OCI-LY7 (cell line): ENCODE data around the gene NUP210. TPM values are rescaled to one million over a fixed set of nuclear protein-coding genes. Genes with fewer than 3 reads are reported as not detected.

Source experiments
- BruUV-seq: library from RNA; stranded (reverse); fragments of 400-500 nt; replicated peaks from 2 replicates; lab custom pipeline; 2021; lab: Mats Ljungman, UMichigan
- CTCF ChIA-PET: fragments of 300-600 bp; sonication (Branson Sonifier 250); formaldehyde crosslinking; loops from one replicate; lab custom pipeline; 2022; ENCODE audit warnings: antibody characterized with exemption; ENCODE audit not compliant: unreplicated experiment; lab: Charles Lee
- POLR2A ChIA-PET: fragments of 300-600 bp; sonication (Branson Sonifier 250); formaldehyde crosslinking; loops from one replicate; lab custom pipeline; 2022; ENCODE audit warnings: antibody characterized with exemption; lab: Charles Lee
- DNase-seq: peaks from one replicate; pipeline ENCODE4 v3.0.0-alpha.2; 2015; ENCODE audit warnings: low spot score
- H2AFZ ChIP-seq: fragments of 200-600 bp; sonication (generic), shearing (Covaris generic); 2 replicates; pipeline ENCODE4 v1.6.1; 2014; ENCODE audit warnings: mild to moderate bottlenecking, antibody characterized with exemption, low read length, moderate library complexity
- H3K27ac ChIP-seq: fragments of 200-600 bp; sonication (generic); 2 replicates; pipeline ENCODE4 v1.5.1; 2014; ENCODE audit warnings: mixed run types, low read depth, mild to moderate bottlenecking, moderate library complexity, low read length, inconsistent platforms; ENCODE audit not compliant: poor library complexity, severe bottlenecking
- H3K36me3 ChIP-seq: fragments of 200-600 bp; sonication (generic); 2 replicates; pipeline ENCODE4 v1.6.1; 2014; ENCODE audit warnings: mild to moderate bottlenecking, antibody characterized with exemption, low read length, moderate library complexity, mixed read lengths; ENCODE audit not compliant: insufficient read depth
- H3K4me1 ChIP-seq: fragments of 200-600 bp; sonication (generic); 2 replicates; pipeline ENCODE4 v1.5.1; 2014; ENCODE audit warnings: mild to moderate bottlenecking, low read length; ENCODE audit not compliant: insufficient read depth, poor library complexity, severe bottlenecking
- H3K4me2 ChIP-seq: fragments of 200-600 bp; sonication (generic); 2 replicates; pipeline ENCODE4 v1.6.1; 2014; ENCODE audit warnings: mild to moderate bottlenecking, low read length
- H3K4me3 ChIP-seq: fragments of 200-600 bp; sonication (generic); 2 replicates; pipeline ENCODE4 v1.5.1; 2014; ENCODE audit warnings: mild to moderate bottlenecking, low read depth, low read length; ENCODE audit not compliant: poor library complexity, severe bottlenecking
- H3K79me2 ChIP-seq: fragments of 200-600 bp; sonication (generic); 2 replicates; pipeline ENCODE4 v1.6.1; 2016; ENCODE audit warnings: low read depth, mild to moderate bottlenecking, low read length, moderate library complexity, mixed read lengths; ENCODE audit not compliant: insufficient read depth
- H3K9me2 ChIP-seq: fragments of 200-600 bp; sonication (generic); 2 replicates; pipeline ENCODE4 v1.6.1; 2016; ENCODE audit warnings: mild to moderate bottlenecking, low read length, mixed read lengths; ENCODE audit not compliant: insufficient read depth
- H3K9me3 ChIP-seq: fragments of 200-600 bp; sonication (generic); 2 replicates; pipeline ENCODE4 v1.6.1; 2014; ENCODE audit warnings: mild to moderate bottlenecking, mixed run types, low read length, mixed read lengths
- H4K20me1 ChIP-seq: fragments of 200-600 bp; sonication (generic); 2 replicates; pipeline ENCODE4 v1.6.1; 2014; ENCODE audit warnings: mild to moderate bottlenecking, antibody characterized with exemption, low read length, moderate library complexity, mixed read lengths; ENCODE audit not compliant: insufficient read depth
- EZH2phosphoT487 ChIP-seq: fragments of 200-600 bp; sonication (generic); IDR thresholded peaks from 2 replicates; pipeline ENCODE4 v1.6.1; 2018; ENCODE audit warnings: low read depth, borderline replicate concordance, mild to moderate bottlenecking, mixed run types, antibody characterized with exemption, low read length, moderate library complexity, mixed read lengths
- intact Hi-C: fragments of 100-400 bp; cut with micrococcal nuclease; formaldehyde crosslinking; loops from one replicate; pipeline ENCODE4 v1.10.0; 2022; ENCODE audit not compliant: unreplicated experiment
- total RNA-seq, 2 experiments: library from RNA; depleted of rRNA in 1 of 2; stranded (reverse); fragments of >200 nt in 1 of 2; shearing (Covaris generic) in 1 of 2; gene quantifications; 2 replicates each; pipeline ENCODE4 v1.2.3, GENCODE V29; 2014 to 2022
- TF ChIP-seq, protein P1 (sequence below): fragments of 200-600 bp; sonication (generic); conservative IDR thresholded peaks from 2 replicates; pipeline ENCODE4 v1.5.1; 2014; ENCODE audit warnings: mild to moderate bottlenecking, antibody characterized with exemption, low read length, moderate library complexity, mixed read lengths

NUP210 gene
- total RNA-seq, 2 experiments from 2014 or later = 195 to 232 TPM

DNA sequence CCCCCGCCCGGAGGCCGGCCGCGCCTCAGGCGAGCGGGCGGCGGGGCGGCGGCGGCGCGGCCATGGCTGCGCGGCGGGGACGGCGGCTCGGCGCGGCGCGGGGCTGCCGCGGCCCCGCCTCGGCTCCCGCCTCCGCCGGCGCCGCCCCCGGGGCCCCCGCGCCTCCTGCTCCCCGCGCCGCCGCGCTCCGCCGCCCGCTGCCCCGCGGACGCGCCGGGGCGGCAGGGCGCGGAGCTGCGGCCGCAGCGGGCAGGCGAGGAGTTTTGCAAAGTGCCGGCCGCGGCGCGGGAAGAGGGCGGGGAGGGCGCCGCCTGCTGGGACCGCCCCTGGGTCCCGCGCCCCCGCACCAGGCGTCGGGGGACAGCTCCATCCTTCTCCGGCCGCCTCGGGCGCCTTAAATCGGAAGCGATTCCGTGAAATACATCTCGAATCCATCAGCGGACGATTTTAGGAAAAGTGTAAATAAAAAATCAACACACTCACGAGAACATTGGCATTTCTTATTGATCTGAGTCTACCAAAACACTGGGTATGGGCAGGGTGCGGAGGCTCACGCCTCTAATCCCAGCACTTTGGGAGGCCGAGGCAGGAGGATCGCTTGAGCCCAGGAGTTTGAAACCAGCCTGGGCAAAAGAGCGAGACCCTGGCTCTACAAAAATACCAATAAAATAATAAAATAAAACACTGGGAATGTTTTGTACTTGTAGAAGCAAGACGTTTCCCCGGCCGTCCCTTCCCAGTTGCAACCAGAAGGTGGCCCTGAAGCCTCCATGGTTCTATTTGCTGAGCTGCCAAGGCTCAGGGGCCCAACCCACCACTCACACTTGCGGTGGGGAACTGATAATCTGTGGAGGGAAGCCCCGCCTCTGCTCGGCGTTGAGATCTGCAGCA is 136.9 kb downstream of the NUP210 start:
- Histone ChIP-seq H3K27ac (no peak overlapping the region), H3K36me3 (no peaks in the 10 kb centered on the region; the same call in 1 of the 2 replicates), H3K9me3 (peaks cover 14% of the 10 kb centered on the region; the same call in 1 of the 2 replicates), H3K4me2 (no peak overlapping the region), H3K9me2 (no peaks in the 10 kb centered on the region), H2AFZ (no peak overlapping the region), H3K4me1 (no peaks in the 10 kb centered on the region), H3K4me3 (no peak overlapping the region), H4K20me1 (no peaks in the 10 kb centered on the region), H3K79me2 (no peaks in the 10 kb centered on the region)
- DNase-seq = no peak
- CTCF ChIA-PET = no interaction called here
- POLR2A ChIA-PET = no interaction called here
- intact Hi-C loops = no loop called here
- no TSS peak for BruUV-seq
- TF ChIP-seq, protein P1, sequence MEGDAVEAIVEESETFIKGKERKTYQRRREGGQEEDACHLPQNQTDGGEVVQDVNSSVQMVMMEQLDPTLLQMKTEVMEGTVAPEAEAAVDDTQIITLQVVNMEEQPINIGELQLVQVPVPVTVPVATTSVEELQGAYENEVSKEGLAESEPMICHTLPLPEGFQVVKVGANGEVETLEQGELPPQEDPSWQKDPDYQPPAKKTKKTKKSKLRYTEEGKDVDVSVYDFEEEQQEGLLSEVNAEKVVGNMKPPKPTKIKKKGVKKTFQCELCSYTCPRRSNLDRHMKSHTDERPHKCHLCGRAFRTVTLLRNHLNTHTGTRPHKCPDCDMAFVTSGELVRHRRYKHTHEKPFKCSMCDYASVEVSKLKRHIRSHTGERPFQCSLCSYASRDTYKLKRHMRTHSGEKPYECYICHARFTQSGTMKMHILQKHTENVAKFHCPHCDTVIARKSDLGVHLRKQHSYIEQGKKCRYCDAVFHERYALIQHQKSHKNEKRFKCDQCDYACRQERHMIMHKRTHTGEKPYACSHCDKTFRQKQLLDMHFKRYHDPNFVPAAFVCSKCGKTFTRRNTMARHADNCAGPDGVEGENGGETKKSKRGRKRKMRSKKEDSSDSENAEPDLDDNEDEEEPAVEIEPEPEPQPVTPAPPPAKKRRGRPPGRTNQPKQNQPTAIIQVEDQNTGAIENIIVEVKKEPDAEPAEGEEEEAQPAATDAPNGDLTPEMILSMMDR = no peak
- TF ChIP-seq EZH2phosphoT487 = no peak

DNA sequence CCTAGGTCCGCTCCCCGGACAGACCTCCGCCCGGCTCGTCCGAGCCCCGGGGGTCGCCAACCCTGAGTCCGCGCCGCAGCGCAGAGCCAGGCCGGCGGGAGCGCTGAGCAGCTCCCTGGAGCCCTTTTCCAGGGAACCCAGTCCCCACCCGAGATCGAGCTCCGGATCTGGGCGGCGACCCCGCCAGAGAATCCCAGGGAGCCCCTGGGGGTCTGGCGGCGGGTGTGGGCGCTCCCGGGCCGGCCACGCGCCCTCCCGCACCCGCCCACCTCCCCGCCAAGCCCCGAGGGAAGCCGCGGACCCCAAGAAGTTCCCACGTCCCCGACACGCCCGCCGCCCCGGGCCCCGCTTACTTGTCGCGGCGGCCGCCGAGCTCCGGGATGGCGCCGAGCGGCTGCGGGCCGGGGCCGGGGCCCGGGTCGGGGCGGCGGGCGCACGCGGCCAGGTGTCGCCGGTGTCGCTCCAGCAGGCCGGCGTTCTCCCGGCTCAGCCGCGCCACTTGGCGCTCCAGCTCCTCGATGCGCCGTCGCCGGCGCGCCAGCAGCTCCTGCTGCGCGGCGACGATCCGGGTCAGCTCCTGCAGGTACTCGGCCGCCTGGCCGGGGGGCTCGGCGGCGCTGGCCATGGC is 137.7 kb downstream of the NUP210 start:
- CTCF ChIA-PET = no interaction called here
- intact Hi-C loops = no loop called here
- peaks cover 13% of the 10 kb centered on the region; the same call in 1 of the 2 replicates for H3K9me3 ChIP-seq
- no peaks in the 10 kb centered on the region for H3K79me2 ChIP-seq
- POLR2A ChIA-PET = no interaction called here
- BruUV-seq = no TSS peak
- H4K20me1 ChIP-seq = no peaks in the 10 kb centered on the region
- H2AFZ ChIP-seq = no peak overlapping the region
- no peak for DNase-seq
- H3K27ac ChIP-seq = no peak overlapping the region
- no peak overlapping the region for H3K4me2 ChIP-seq
- no peaks in the 10 kb centered on the region for H3K4me1 ChIP-seq
- TF ChIP-seq EZH2phosphoT487 = no peak
- TF ChIP-seq, protein P1 = no peak
- no peaks in the 10 kb centered on the region; the same call in 1 of the 2 replicates for H3K36me3 ChIP-seq
- H3K4me3 ChIP-seq = no peak overlapping the region
- H3K9me2 ChIP-seq = no peaks in the 10 kb centered on the region
